ENCODE results near the gene IKZF5. TPM values are rescaled to one million over a fixed set of nuclear protein-coding genes. Genes with fewer than 3 reads are reported as not detected.
A peak's percentile ranks its signal among the peaks of the same experiment; 100 is the strongest.

Gene IKZF5
- polyA plus RNA-seq, 1 donor = 16.3 TPM

GRCh38 chr10:123016228-123016627, 7.6 kb upstream of the IKZF5 start:
- no peak for DNase-seq (ENCODE audit: low read depth)

- DNase-seq (ENCODE audit: low read depth) = no peak
Observed at GRCh38 chr10:123014772-123015171, 6.2 kb upstream of the IKZF5 start.

GRCh38 chr10:123013456-123014419, 5.1 kb upstream of the IKZF5 start:
- no peak for DNase-seq (ENCODE audit: low read depth)

- DNase-seq (ENCODE audit: low read depth) = no peak
Observed at GRCh38 chr10:123011987-123012386, 3.4 kb upstream of the IKZF5 start.

- no peak for DNase-seq (ENCODE audit: low read depth)
Observed at GRCh38 chr10:123009105-123009820, 668 bp upstream of the IKZF5 start.

- peak; percentile 24 for DNase-seq (ENCODE audit: low read depth)
Observed at GRCh38 chr10:123007558-123008354, 839 bp downstream of the IKZF5 start.

GRCh38 chr10:123004298-123004697, 4.3 kb downstream of the IKZF5 start:
- DNase-seq (ENCODE audit: low read depth) = no peak

GRCh38 chr10:123001370-123001769, 7.2 kb downstream of the IKZF5 start:
- no peak for DNase-seq (ENCODE audit: low read depth)

- DNase-seq (ENCODE audit: low read depth) = no peak
Observed at GRCh38 chr10:123000155-123000554, 8.4 kb downstream of the IKZF5 start.

GRCh38 chr10:122999347-122999746, 9.2 kb downstream of the IKZF5 start:
- no peak for DNase-seq (ENCODE audit: low read depth)

- DNase-seq (ENCODE audit: low read depth) = no peak
Observed at GRCh38 chr10:122998934-122999333, 9.7 kb downstream of the IKZF5 start.

- no peak for DNase-seq (ENCODE audit: low read depth)
Observed at GRCh38 chr10:122998360-122998917, 10.2 kb downstream of the IKZF5 start.

- DNase-seq (ENCODE audit: low read depth) = no peak
Observed at GRCh38 chr10:122997864-122998263, 10.7 kb downstream of the IKZF5 start.

GRCh38 chr10:122995936-122996335, 12.7 kb downstream of the IKZF5 start:
- no peak for DNase-seq (ENCODE audit: low read depth)

- DNase-seq (ENCODE audit: low read depth) = no peak
Observed at GRCh38 chr10:122993797-122994336, 14.7 kb downstream of the IKZF5 start.

- DNase-seq (ENCODE audit: low read depth) = no peak
Observed at GRCh38 chr10:122992031-122992585, 16.5 kb downstream of the IKZF5 start.

GRCh38 chr10:122990278-122990677, 18.3 kb downstream of the IKZF5 start:
- DNase-seq (ENCODE audit: low read depth) = no peak

- DNase-seq (ENCODE audit: low read depth) = no peak
Observed at GRCh38 chr10:122988501-122988900, 20.1 kb downstream of the IKZF5 start.

- DNase-seq (ENCODE audit: low read depth) = no peak
Observed at GRCh38 chr10:122986335-122986734, 22.3 kb downstream of the IKZF5 start.

GRCh38 chr10:122984708-122985107, 23.9 kb downstream of the IKZF5 start:
- no peak for DNase-seq (ENCODE audit: low read depth)

GRCh38 chr10:122983898-122984297, 24.7 kb downstream of the IKZF5 start:
- no peak for DNase-seq (ENCODE audit: low read depth)

Measured in forelimb muscle (tissue), 1 donor.